Right lobe of liver (tissue), 6 donors: Measurements from ENCODE around the gene GBGT1. TPM values are rescaled to one million over a fixed set of nuclear protein-coding genes. Genes with fewer than 3 reads are reported as not detected.

Source experiments
- ATAC-seq, 4 donors: fragments of 200-7000 bp; cut with Tn5 transposase; one replicate each; pipeline ENCODE4 v1.9.1; 2020; ENCODE audit warnings: mild to moderate bottlenecking in 4 of 4, moderate library complexity in 4 of 4
- DNase-seq, 3 donors: peaks; one replicate each; pipeline ENCODE4 v3.0.0-alpha.2; 2020
- H3K27ac ChIP-seq, 3 donors: fragments of 200-600 bp; one replicate each; pipeline ENCODE4 v1.8.0; 2022
- H3K27me3 ChIP-seq, 2 donors: fragments of 200-600 bp; one replicate each; pipeline ENCODE4 v1.8.0; 2022
- H3K36me3 ChIP-seq, 4 donors: fragments of 200-600 bp; sonication (generic) in 1 of 4; one replicate each; pipeline versions ENCODE4 v1.5.1 to v1.8.0; 2017 to 2022; ENCODE audit warnings: control low read depth in 1 of 4
- H3K4me1 ChIP-seq, 4 donors: fragments of 200-600 bp; sonication (generic) in 1 of 4; one replicate each; pipeline versions ENCODE4 v1.5.1 to v1.8.0; 2017 to 2022; ENCODE audit warnings: control low read depth in 1 of 4
- H3K4me3 ChIP-seq, 3 donors: fragments of 200-600 bp; one replicate each; pipeline ENCODE4 v1.8.0; 2022
- H3K9me3 ChIP-seq, 4 donors: fragments of 200-600 bp; sonication (generic) in 1 of 4; one replicate each; pipeline versions ENCODE4 v1.5.1 to v1.8.0; 2017 to 2022; ENCODE audit warnings: control low read depth in 1 of 4
- POLR2A ChIP-seq: fragments of 450-650 bp; IDR thresholded peaks from one replicate; pipeline ENCODE4 v1.6.1; 2017; ENCODE audit warnings: antibody characterized with exemption, mild to moderate bottlenecking
- WGBS: methylation state at CpG from one replicate; pipeline ENCODE4 v1.1.6; 2018; ENCODE audit warnings: low coverage, low lambda C conversion rate; ENCODE audit not compliant: insufficient coverage; ENCODE audit errors: missing lambda C conversion rate; 5-methylcytosine and 5-hydroxymethylcytosine counted together
- intact Hi-C, 2 donors: fragments of 100-400 bp; cut with DNase I; formaldehyde crosslinking; loops; one replicate each; pipeline versions ENCODE4 v1.11.2 to v1.14.1; 2022
- total RNA-seq, 6 experiments: library from RNA; depleted of rRNA in 2 of 6; stranded (reverse); fragments of >200 nt in 2 of 6; fragmentation: NEBNext Ultra II Directional in 3 of 6; extraction: Animal tissue kit (Norgen Biotek cat#: 25700) in 3 of 6; gene quantifications; one replicate each; pipeline versions ENCODE4 v1.1.0 to v1.2.4, GENCODE V29; 2016 to 2023
- TF ChIP-seq, protein P1 (sequence below), 4 donors: fragments of 200-600 bp in 3 of 4; fragments of 450-650 bp in 1 of 4; IDR thresholded peaks; one replicate each; pipeline versions ENCODE4 v1.5.1 to v1.8.0; 2016 to 2022; ENCODE audit warnings: antibody characterized with exemption in 4 of 4, mild to moderate bottlenecking in 2 of 4
- donor health status: DM: no; HTN: yes; CAD: no.
- donor health status: DM: no; HTN: no; CAD: no.
- donor health status: DM: no; HTN: no; CAD: no.
- donor health status: DM: no; HTN: yes; CAD: no.
- donor health status: DM: no; HTN: yes; CAD: no.

The GBGT1 gene
- total RNA-seq, 6 experiments from 2014 or later, result 0.68 to 3.7 (median 1.9) TPM

DNA sequence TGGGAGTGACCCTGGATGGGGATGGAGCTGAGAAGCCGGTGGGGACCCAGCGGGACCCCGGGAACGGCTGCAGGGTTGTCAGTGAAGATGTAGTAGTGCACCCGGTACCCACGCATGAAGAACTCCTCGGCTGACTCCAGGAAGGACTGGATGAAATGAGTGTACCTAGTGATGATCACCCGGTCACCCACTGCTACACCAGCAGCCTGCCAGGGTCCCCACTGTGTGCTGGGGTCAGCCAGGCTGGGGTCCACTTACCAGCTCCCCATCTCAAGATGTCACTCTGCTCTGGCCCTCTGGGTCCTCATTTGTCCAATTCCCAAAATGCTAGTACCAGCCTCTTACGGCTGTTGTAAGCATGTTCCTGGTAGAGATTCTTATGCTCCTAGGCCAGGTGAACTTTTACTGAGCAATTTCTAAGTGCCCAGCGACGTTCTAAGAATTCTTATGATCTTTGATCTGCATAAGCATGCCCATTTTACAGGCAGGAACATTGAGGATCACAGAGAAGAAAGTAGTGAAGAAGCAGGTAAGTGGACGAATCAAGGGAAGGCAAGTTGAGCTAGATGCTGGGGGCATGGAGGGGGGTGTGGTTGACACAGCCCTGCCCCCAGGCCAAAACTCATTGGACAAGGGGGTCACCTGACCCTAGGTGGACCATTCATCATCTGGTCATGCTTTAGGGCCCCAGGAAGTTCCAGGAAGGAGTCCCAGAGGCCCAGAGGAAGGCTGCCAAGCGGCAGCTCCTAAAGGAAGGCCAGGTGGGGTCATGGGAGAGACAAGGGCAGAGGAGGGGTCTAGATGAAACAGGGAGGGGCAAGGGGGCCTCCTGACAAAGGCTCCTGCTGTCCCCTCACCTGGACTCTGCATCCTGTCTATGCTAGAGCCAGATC lies 9.4 kb downstream of the GBGT1 start:
- ATAC-seq, result no peak
- WGBS, result 64% methylated on average over 4 of the region's 13 CpGs
- TF ChIP-seq, protein P1, sequence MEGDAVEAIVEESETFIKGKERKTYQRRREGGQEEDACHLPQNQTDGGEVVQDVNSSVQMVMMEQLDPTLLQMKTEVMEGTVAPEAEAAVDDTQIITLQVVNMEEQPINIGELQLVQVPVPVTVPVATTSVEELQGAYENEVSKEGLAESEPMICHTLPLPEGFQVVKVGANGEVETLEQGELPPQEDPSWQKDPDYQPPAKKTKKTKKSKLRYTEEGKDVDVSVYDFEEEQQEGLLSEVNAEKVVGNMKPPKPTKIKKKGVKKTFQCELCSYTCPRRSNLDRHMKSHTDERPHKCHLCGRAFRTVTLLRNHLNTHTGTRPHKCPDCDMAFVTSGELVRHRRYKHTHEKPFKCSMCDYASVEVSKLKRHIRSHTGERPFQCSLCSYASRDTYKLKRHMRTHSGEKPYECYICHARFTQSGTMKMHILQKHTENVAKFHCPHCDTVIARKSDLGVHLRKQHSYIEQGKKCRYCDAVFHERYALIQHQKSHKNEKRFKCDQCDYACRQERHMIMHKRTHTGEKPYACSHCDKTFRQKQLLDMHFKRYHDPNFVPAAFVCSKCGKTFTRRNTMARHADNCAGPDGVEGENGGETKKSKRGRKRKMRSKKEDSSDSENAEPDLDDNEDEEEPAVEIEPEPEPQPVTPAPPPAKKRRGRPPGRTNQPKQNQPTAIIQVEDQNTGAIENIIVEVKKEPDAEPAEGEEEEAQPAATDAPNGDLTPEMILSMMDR (IDR thresholded peaks at IDR 0.05), result no peak
- TF ChIP-seq POLR2A, result no peak
- Histone ChIP-seq H3K27ac (no peak overlapping the region), H3K36me3 (no peaks in the 10 kb centered on the region), H3K27me3 (no peaks in the 10 kb centered on the region), H3K9me3 (no peaks in the 10 kb centered on the region), H3K4me3 (no peak overlapping the region), H3K4me1 (no peaks in the 10 kb centered on the region)
- intact Hi-C loops, result no loop called here
- peak in 1 of 3 donors; percentile 15 for DNase-seq

DNA sequence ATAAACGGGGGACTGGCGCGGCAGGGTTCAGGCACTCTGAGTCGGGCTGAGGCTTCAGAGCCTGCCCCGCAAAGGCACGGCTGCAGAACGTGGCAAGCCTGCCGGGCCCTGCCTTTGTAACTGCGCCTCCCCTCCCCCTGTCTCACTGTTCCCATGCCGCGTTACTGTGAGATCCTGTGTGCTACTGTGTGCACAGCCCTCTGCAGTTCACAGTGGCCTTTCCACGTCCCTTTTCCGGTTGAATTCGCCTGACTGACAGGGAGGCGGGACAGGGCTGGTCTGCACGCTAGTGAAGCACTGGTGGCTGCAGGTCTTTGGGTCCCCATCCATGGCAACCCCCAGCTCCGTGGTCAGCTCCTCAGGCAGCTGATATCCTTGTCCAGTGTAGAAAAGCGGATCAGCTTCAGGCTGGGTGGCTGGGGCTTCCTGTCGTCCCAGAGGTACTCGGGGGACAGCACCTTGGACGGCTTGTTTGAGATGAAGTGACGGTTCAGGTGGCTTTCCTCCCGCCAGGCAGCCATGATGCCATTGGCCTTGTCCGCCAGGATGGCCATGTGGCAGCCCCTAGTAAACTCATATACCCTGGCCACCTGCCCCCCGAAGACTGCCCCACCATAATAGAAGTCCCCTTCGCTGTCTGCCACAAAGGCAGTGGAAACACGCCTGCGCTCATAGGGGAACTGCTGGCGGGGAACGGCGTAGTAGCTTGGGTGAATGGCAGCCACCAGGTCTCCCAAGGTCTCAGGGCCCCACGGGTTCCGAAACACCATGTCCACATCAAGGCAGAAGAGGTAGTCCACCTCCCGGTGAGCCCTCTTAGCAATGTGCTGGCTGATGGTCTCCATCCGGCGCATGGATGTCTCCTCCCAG lies 10.3 kb downstream of the GBGT1 start:
- Histone ChIP-seq H3K27ac (no peak overlapping the region), H3K4me1 (peaks cover 0 to 3% (median 0%) of the 10 kb centered on the region in 4 donors), H3K9me3 (no peaks in the 10 kb centered on the region), H3K27me3 (no peaks in the 10 kb centered on the region), H3K4me3 (no peak overlapping the region), H3K36me3 (no peaks in the 10 kb centered on the region)
- intact Hi-C loops, result no loop called here
- WGBS, result 79% methylated on average over 6 of the region's 36 CpGs
- DNase-seq, result peak in 1 of 3 donors; percentile 47
- ATAC-seq, result no peak
- no peak for TF ChIP-seq POLR2A
- TF ChIP-seq, protein P1 (IDR thresholded peaks at IDR 0.05), result no peak

DNA sequence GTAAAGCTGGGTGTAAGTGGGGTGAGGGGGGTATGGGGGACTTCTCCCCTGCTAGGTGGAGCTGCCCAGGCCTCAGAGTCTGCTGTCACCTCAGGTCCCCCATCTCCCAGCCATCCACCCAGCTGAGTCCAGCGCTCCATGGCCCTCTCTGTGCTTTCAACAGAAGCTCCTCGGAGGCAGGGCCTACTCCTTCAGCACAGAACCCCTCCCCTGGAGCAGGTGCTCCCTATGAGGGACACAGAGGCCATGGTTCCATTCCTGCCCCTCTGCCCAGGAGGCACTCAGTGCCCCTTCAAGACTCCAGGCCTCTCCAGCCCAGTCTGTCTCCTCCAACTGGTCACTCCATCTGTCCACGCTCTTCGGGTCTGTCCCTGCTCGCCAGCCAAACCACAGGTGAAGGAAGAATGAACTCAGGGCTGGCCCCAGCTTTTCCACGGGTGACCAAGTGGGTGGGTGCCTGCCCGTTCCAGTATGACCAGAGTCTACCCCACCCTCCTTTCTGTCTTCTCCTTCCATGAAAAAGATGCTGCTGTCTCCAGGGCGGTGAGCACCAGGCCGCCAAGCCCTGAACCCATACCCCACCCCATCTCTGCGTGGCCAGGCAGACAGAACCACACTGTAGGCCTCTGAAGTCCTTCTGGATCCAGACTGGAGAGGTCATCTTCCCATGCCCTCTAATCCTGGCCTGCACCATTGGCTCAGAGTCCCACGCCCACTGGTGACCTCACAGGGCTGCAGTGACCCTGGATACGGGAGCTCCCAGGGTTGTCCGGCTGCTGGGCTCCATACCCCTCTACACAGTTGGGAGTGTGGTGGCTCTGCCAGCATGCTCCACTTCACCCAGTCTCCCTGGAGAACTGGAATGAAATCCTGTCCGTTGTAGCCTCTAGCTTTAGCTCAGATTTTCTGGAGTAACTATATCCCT lies 11.9 kb downstream of the GBGT1 start:
- 91% methylated on average over 5 of the region's 14 CpGs for WGBS
- H3K27ac ChIP-seq, result no peak overlapping the region
- H3K27me3 ChIP-seq, result no peaks in the 10 kb centered on the region
- no peak for TF ChIP-seq POLR2A
- TF ChIP-seq, protein P1 (IDR thresholded peaks at IDR 0.05), result no peak
- no peak overlapping the region for H3K4me3 ChIP-seq
- H3K36me3 ChIP-seq, result no peaks in the 10 kb centered on the region
- no peak for DNase-seq
- H3K4me1 ChIP-seq, result peaks cover 0 to 9% (median 2%) of the 10 kb centered on the region in 4 donors
- intact Hi-C loops, result no loop called here
- no peak for ATAC-seq
- H3K9me3 ChIP-seq, result no peaks in the 10 kb centered on the region

DNA sequence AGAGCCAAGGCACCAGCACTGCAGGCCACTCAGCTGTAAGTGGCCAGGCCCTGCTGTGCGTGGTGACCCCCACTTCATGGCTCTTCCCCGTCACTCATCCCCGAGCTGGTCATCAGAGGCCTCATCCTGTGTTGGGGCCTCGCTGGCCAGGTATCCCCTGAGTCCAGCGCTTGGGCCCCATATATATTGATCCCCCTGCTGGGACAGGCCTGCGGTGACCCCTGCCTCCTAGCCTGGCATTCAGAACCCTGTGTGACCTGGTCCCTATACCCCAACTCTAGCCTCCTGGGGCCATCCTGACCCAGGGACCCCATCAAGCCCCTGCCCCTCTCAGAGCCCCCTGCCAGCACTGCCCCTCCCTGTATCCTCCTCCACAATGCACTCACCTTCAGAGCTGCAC lies 12.7 kb downstream of the GBGT1 start:
- no peak overlapping the region for H3K27ac ChIP-seq
- H3K9me3 ChIP-seq, result no peaks in the 10 kb centered on the region
- no peak overlapping the region for H3K4me3 ChIP-seq
- WGBS, result no CpG with 5 or more reads among the region's 6 CpGs
- ATAC-seq, result no peak
- intact Hi-C loops, result no loop called here
- DNase-seq, result no peak
- no peaks in the 10 kb centered on the region for H3K36me3 ChIP-seq
- no peaks in the 10 kb centered on the region for H3K27me3 ChIP-seq
- TF ChIP-seq, protein P1 (IDR thresholded peaks at IDR 0.05), result no peak
- TF ChIP-seq POLR2A, result no peak
- peaks cover 0 to 9% (median 2%) of the 10 kb centered on the region in 4 donors for H3K4me1 ChIP-seq
